PFSK-1 (cell line): Measurements from ENCODE around the gene CAMTA1.

ENCODE experiments used
- POLR2AphosphoS5 ChIP-seq: IDR thresholded peaks from 2 replicates; pipeline ENCODE4 v1.6.1; 2012; ENCODE audit warnings: low read depth, mild to moderate bottlenecking, control low read depth, low read length, moderate library complexity
- SIN3A ChIP-seq: IDR thresholded peaks from 2 replicates; pipeline ENCODE4 v1.6.1; 2012; ENCODE audit warnings: mild to moderate bottlenecking, low read length, moderate library complexity, borderline replicate concordance; ENCODE audit not compliant: insufficient read depth
- TAF1 ChIP-seq: IDR thresholded peaks from 2 replicates; pipeline ENCODE4 v1.6.1; 2012; ENCODE audit warnings: low read length, control low read depth, borderline replicate concordance; ENCODE audit not compliant: insufficient read depth
- TF ChIP-seq, protein P1 (sequence below), 2 experiments: IDR thresholded peaks; 2 replicates each; pipeline versions ENCODE4 v1.6.1 to v1.8.0; 2011 to 2012; ENCODE audit warnings: low read depth in 2 of 2, low read length in 2 of 2, control low read depth in 1 of 2, inconsistent platforms in 1 of 2, mild to moderate bottlenecking in 1 of 2, moderate library complexity in 1 of 2; ENCODE audit not compliant: insufficient read depth in 1 of 2

DNA sequence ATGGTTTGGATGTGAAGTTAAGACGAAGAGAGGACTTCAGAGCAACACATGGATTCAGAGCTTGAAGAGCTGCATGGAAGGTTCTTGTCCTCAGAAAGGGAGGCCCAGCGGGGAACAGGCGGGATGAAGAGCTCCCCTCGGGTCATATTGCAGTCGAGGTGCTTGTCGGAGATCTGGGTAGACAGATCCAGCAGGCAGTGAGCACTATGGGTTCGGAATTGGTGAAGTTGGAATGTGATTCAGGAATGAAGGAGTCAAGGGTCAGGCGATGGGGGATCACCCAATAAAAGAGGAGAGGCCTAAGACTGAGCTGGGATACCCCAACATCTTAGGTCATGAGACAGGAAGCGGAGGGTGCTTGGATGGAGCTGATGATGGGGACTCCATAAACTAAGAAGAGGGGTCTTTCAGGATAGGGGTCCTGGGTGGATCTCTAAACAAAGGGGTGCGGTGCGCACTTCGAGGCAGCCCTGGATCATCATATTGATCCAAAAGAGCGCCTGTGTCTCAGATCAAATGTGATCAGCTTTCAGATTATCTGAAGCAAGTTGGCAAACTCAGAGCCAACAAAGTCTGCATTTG, 809.6 kb downstream of the CAMTA1 start:
- TF ChIP-seq POLR2AphosphoS5, result no peak
- TF ChIP-seq, protein P1, sequence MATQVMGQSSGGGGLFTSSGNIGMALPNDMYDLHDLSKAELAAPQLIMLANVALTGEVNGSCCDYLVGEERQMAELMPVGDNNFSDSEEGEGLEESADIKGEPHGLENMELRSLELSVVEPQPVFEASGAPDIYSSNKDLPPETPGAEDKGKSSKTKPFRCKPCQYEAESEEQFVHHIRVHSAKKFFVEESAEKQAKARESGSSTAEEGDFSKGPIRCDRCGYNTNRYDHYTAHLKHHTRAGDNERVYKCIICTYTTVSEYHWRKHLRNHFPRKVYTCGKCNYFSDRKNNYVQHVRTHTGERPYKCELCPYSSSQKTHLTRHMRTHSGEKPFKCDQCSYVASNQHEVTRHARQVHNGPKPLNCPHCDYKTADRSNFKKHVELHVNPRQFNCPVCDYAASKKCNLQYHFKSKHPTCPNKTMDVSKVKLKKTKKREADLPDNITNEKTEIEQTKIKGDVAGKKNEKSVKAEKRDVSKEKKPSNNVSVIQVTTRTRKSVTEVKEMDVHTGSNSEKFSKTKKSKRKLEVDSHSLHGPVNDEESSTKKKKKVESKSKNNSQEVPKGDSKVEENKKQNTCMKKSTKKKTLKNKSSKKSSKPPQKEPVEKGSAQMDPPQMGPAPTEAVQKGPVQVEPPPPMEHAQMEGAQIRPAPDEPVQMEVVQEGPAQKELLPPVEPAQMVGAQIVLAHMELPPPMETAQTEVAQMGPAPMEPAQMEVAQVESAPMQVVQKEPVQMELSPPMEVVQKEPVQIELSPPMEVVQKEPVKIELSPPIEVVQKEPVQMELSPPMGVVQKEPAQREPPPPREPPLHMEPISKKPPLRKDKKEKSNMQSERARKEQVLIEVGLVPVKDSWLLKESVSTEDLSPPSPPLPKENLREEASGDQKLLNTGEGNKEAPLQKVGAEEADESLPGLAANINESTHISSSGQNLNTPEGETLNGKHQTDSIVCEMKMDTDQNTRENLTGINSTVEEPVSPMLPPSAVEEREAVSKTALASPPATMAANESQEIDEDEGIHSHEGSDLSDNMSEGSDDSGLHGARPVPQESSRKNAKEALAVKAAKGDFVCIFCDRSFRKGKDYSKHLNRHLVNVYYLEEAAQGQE (IDR thresholded peaks at IDR 0.05; ENCODE audit: insufficient read depth in 1 of 2, low read depth in 2 of 2, low read length in 2 of 2), result no peak
- no peak for TF ChIP-seq SIN3A
- TF ChIP-seq TAF1, result no peak
